8988T (cell line): ENCODE measurements around the gene PKN2.

ENCODE experiments used
- DNase-seq: peaks from one replicate; pipeline ENCODE4 v3.0.0; 2011

PKN2 gene

GRCh38 chr1:88735909-88736308 lies 51.8 kb downstream of the PKN2 start:
- DNase-seq: no peak

DNA sequence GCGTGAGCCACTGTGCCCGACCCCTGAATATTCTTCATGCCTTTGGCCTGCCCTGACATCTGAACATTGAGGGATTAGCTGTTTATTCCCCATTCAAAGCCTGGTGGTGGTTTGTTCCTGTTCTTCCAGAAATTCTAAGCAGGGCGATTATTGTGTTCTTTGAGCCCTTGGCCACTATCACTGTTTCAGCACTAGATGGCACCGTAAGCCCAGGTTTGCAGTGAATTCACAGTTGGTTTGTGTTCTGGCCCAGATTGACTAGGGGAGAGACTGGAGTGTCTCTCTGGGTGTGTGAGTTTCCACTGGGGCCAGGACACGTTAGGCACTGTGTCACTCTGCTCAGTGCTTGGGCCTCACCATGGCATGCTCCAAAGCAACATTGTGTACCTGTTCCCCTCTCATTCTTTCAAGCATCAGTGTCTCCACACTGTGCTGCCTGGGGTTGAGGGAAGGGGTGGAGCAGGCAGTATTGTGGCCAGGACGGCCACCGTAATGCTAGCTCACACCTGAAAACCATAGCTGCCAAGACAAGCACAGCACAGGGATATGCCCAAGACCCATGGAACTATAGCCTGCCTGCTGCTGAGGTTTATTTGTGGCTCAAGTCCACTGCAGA lies 52.7 kb downstream of the PKN2 start:
- no peak for DNase-seq

GRCh38 chr1:88737338-88737927 lies 53.4 kb downstream of the PKN2 start:
- no peak for DNase-seq

GRCh38 chr1:88740784-88741183 lies 56.7 kb downstream of the PKN2 start:
- DNase-seq: no peak

DNA sequence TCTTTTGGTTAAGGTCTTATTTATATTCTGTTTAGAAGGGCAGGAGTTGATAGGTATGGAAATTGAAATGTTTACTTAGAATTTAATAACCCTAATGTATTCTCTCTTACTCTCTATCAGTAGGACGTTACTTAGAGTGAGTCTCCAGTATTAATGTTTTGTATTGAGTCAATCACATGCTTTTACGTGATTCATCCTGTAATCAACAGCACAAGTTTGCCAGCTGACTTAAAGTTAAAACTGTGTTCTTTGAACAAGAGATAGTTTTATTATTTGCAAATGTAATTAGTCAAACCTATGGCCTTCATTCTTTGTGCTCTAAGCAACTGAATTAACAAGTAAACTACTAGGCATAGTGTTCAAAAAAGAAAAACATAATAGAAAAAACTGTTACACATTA lies 57.3 kb downstream of the PKN2 start:
- DNase-seq: no peak

GRCh38 chr1:88742531-88742930 lies 58.5 kb downstream of the PKN2 start:
- DNase-seq: no peak

- no peak for DNase-seq
Measured at GRCh38 chr1:88744142-88744541, 60.1 kb downstream of the PKN2 start.

DNA sequence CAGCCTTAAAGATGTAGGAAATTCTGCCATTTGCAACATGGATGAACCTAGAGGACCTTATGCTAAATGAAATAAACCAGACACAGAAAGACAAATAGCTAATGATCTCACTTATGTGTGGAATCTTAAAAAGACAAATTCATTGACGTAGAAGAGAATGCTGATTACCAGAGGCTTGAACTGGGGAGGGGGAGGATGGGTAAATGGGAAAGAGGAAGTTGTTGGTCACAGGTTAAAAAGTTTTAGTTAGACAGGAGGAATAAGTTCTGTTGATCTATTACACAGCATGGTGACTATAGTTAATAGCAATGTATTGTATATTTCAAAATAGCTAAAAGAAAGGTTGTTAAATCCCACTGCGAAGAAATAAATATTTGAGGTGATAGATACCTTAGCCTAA lies 62.8 kb downstream of the PKN2 start:
- DNase-seq: no peak

GRCh38 chr1:88751714-88752113 lies 67.6 kb downstream of the PKN2 start:
- no peak for DNase-seq

GRCh38 chr1:88753506-88753905 lies 69.4 kb downstream of the PKN2 start:
- no peak for DNase-seq

DNA sequence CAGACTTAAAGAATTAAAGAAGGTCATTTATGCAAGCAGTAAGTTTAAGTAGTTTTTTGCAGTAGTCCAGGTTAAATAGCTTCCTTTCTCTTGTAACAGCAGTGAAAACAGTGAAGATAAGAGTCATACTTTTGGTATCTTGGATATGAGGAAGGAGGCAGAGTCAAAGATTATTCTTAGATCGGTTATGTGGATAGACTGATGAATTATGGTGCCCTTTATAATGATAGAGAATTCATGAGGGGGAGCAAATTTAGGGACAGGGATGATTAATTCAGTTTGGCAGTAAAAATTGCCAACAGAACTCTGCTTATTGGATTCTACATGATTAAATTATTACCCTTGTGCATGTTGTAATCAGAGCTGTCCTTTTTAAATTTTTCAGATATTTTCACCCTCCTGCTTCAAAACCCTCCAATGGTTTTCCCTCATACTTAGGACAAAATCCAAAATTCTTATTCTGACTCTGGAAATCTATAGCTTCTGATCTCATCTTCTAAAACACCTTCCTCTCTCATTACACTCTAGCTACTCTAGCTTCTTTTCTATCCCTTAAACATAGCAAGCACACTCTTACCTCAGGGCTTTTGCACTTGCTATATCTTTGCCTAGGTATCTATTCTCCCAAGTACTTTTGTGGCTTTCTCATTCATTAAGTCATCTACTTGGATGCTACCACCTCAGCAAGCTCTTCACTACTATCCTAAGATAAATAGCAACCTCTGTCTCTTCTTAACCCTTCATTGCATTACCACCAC lies 79.8 kb downstream of the PKN2 start:
- DNase-seq: no peak

DNA sequence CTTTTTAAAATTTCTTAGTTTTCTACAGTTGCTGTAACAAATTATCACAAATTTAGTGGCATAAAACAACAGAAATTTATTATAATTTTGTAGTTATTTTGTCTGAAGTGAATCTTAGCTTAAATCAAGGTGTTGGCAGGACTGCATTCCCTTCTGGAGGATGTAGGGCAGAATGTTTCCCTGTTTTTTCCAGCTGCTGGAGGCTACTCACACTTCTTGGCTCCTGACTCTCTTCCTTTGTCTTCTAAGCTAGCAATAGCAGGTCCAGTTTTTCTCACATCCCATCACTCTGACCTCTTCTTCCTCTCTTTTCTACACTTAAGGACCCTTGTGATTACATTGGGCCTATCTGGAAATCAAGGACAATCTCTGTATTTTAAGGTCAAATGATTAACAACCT lies 84.1 kb downstream of the PKN2 start:
- no peak for DNase-seq

GRCh38 chr1:88768816-88769215 lies 84.7 kb downstream of the PKN2 start:
- DNase-seq: no peak

DNA sequence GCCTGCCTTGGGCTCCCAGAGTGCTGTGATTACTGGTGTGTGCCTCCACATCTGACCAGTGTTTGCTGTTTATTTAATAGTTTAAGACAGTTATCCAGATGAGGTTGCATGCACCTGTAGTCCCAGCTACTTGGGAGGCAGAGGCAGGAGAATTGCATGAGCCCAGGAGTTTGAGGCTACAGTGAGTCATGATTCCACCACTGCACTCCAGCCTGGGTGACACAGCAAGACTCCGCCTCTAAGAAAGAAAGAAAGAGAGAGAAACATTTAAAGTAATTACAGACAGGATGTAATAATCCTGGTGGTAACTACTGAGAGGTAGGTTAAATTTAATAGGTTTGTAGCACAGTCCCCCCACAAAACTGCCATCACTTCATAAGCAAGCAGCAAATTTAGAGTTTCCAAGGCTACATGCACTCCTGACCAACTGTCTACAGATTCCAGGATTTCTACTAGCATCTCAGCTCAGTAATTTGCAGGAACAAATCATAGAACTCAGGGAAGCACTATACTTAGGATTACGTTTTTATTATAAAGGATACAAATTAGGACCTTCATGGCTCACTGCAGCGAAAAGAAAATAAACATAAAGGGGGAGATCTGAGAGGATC lies 89.6 kb downstream of the PKN2 start:
- DNase-seq: no peak

- DNase-seq: no peak
Measured at GRCh38 chr1:88774151-88774556, 90.1 kb downstream of the PKN2 start.

GRCh38 chr1:88777604-88778149 lies 93.6 kb downstream of the PKN2 start:
- no peak for DNase-seq

GRCh38 chr1:88779880-88780279 lies 95.8 kb downstream of the PKN2 start:
- no peak for DNase-seq

DNA sequence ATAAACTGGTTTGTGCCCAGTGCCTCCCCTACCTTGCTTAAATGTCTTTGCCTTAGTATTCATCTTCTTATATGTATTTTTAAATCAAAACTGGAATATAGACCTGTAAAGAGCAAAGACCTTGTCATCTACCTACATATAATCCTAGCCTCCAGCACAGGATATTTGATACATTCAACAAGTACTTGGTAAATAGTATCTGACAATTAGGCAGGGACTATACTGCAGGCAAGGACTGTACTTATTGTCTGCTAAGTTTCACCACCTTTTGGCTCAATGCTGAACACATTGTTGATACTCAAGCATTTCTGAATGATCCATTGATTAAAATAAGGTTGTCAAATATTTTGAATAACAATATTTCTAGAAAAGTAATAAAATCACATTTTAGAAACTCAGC lies 96.4 kb downstream of the PKN2 start:
- no peak for DNase-seq

GRCh38 chr1:88783145-88783544 lies 99.1 kb downstream of the PKN2 start:
- DNase-seq: no peak

GRCh38 chr1:88784551-88784950 lies 100.5 kb downstream of the PKN2 start:
- no peak for DNase-seq

GRCh38 chr1:88787023-88787903 lies 103.2 kb downstream of the PKN2 start:
- no peak for DNase-seq

DNA sequence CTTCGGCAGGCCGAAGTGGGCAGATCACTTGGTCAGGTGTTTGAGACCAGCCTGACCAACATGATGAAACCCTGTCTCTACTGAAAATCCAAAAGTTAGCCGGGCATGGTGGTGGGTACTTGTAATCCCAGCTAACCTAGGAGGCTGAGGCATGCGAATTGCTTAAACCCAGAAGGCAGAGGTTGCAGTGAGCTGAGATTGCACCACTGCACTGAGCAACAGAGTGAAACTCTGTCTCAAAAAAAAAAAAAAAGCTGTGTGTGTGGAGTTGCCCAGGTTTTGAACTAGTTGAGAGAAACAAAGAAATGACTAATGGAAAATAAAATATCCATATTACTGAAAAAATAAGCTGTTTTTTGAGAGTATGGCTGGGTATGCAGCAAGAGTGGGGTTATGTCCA lies 107.1 kb downstream of the PKN2 start:
- no peak for DNase-seq

GRCh38 chr1:88799491-88799890 lies 115.4 kb downstream of the PKN2 start:
- no peak for DNase-seq
